RWPE1 (cell line): ENCODE results near the gene CSNK1A1.
"Not testable (repeated sequence)": the region's sequence is repeated elsewhere in the genome, so short reads cannot be mapped to it uniquely, and the experiment has no call there.

Source experiments
- CTCF ChIA-PET: fragments of 350-600 bp; sonication (Branson Sonifier 250); formaldehyde crosslinking; extraction: SDS; loops from one replicate; lab custom pipeline; 2021; lab: Yijun Ruan, JAX
- POLR2A ChIA-PET: fragments of 400-600 bp; formaldehyde crosslinking; extraction: SDS; loops from one replicate; lab custom pipeline; 2020; ENCODE audit warnings: antibody characterized with exemption; ENCODE audit not compliant: low non-redundant PET; lab: Yijun Ruan, JAX
- DNase-seq: peaks from one replicate; pipeline ENCODE4 v3.0.0; 2012; ENCODE audit warnings: low spot score
- H3K27ac ChIP-seq: fragments of 450-650 bp; 2 replicates; pipeline ENCODE4 v1.5.1; 2017
- CTCF ChIP-seq: fragments of 450-650 bp; conservative IDR thresholded peaks from 2 replicates; pipeline ENCODE4 v1.5.1; 2017; ENCODE audit warnings: low read depth, mild to moderate bottlenecking

The CSNK1A1 gene

GRCh38 chr5:149448431-149448830 is 102.8 kb downstream of the CSNK1A1 start:
- H3K27ac ChIP-seq: peak overlapping the region; percentile 16; the same call in 1 of the 2 replicates
- ChIA-PET CTCF (interaction anchor here (0.6 to 1.9 kb wide), 6 partner anchors 19 to 403 kb away, joined by 3 to 5 read pairs (median 3); no protein-coding TSS in a partner anchor), POLR2A (no interaction called here)
- TF ChIP-seq CTCF: no peak
- no peak for DNase-seq

- CTCF ChIA-PET: interaction anchor here (0.5 to 1.9 kb wide), 2 partner anchors 19 to 26 kb away, joined by 3 to 5 read pairs; no protein-coding TSS in a partner anchor
- POLR2A ChIA-PET: no interaction called here
- no peak for TF ChIP-seq CTCF
- no peak for DNase-seq
- peak overlapping the region; percentile 11; the same call in 1 of the 2 replicates for H3K27ac ChIP-seq
Measured at GRCh38 chr5:149447373-149448367, 103.6 kb downstream of the CSNK1A1 start.

- DNase-seq, POLR2A ChIA-PET: not testable (repeated sequence)
- CTCF ChIA-PET: interaction anchor here (0.6 kb wide), 1 partner anchor 32 kb away, joined by 3 read pairs; no protein-coding TSS in a partner anchor
- H3K27ac ChIP-seq: peak overlapping the region; percentile 74
Measured at GRCh38 chr5:149446794-149447193, 104.4 kb downstream of the CSNK1A1 start.

- CTCF ChIA-PET: interaction anchor here (0.7 to 1.2 kb wide), 5 partner anchors 12 to 173 kb away, joined by 3 to 4 read pairs (median 3); no protein-coding TSS in a partner anchor
- POLR2A ChIA-PET: no interaction called here
- peak overlapping the region; percentile 74 for H3K27ac ChIP-seq
- no peak for TF ChIP-seq CTCF
- DNase-seq: no peak
Measured at GRCh38 chr5:149445739-149446369, 105.4 kb downstream of the CSNK1A1 start.

- CTCF ChIA-PET: interaction anchor here (0.7 to 1.2 kb wide), 5 partner anchors 11 to 173 kb away, joined by 3 to 4 read pairs (median 3); no protein-coding TSS in a partner anchor
- H3K27ac ChIP-seq: peak overlapping the region; percentile 74
- POLR2A ChIA-PET: no interaction called here
- no peak for TF ChIP-seq CTCF
- no peak for DNase-seq
Measured at GRCh38 chr5:149445343-149445738, 105.9 kb downstream of the CSNK1A1 start.

GRCh38 chr5:149444430-149444829 is 106.8 kb downstream of the CSNK1A1 start:
- DNase-seq, POLR2A ChIA-PET: not testable (repeated sequence)
- peak overlapping the region; percentile 98 for H3K27ac ChIP-seq
- CTCF ChIA-PET: interaction anchor here (0.6 to 1.2 kb wide), 2 partner anchors 10 to 30 kb away, joined by 3 read pairs; no protein-coding TSS in a partner anchor

GRCh38 chr5:149443210-149443609 is 108.0 kb downstream of the CSNK1A1 start:
- ChIA-PET CTCF (interaction anchor here (0.6 to 4.0 kb wide), 14 partner anchors 11 to 860 kb away, joined by 3 to 24 read pairs (median 5); partner anchors contain the start of gene ARSI), POLR2A (no interaction called here)
- no peak for TF ChIP-seq CTCF
- H3K27ac ChIP-seq: peak overlapping the region; percentile 98
- DNase-seq: no peak
